Measurements from ENCODE around the gene MAPKAP1.

DNA sequence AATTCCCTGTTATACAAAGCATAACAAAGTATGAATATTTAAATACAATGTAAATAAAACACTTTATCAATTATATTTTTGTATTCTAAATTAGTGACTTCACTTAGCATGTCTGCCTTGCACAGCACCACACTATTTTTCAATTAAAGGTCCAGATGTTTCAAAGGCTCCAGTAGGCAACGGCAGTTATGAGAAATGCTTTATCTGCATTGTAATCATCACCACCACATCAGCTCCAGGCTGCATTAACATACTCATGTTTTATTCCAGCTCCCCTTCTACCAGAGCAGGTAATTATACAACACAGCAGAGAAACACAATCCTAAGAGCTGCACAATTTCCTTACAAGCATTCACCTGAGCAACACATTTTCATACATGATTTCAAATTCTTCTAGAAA, 102.8 kb downstream of the MAPKAP1 start:
- TF ChIP-seq ELF4 (IDR thresholded peaks at IDR 0.05) (no peak), SUZ12 (IDR thresholded peaks at IDR 0.05) (no peak), L3MBTL2 (conservative IDR thresholded peaks at IDR 0.05) (no peak), BHLHE40 (IDR thresholded peaks at IDR 0.05; ENCODE audit: borderline replicate concordance) (no peak), ARNT (IDR thresholded peaks at IDR 0.05) (no peak), FOXM1 (IDR thresholded peaks at IDR 0.05; ENCODE audit: borderline replicate concordance) (no peak)
- TF ChIP-seq, protein P1, sequence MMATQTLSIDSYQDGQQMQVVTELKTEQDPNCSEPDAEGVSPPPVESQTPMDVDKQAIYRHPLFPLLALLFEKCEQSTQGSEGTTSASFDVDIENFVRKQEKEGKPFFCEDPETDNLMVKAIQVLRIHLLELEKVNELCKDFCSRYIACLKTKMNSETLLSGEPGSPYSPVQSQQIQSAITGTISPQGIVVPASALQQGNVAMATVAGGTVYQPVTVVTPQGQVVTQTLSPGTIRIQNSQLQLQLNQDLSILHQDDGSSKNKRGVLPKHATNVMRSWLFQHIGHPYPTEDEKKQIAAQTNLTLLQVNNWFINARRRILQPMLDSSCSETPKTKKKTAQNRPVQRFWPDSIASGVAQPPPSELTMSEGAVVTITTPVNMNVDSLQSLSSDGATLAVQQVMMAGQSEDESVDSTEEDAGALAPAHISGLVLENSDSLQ (IDR thresholded peaks at IDR 0.05), result no peak

Data from HEK293T (cell line).